Limb (tissue), 2 donors: ENCODE measurements around the gene SRP68.
"Not testable (repeated sequence)": the region's sequence is repeated elsewhere in the genome, so short reads cannot be mapped to it uniquely, and the experiment has no call there.

ENCODE experiments used
- DNase-seq, 2 donors: peaks; one replicate each; pipeline ENCODE4 v3.0.0-alpha.2; 2016; ENCODE audit errors: extremely low spot score in 2 of 2

The SRP68 gene

DNA sequence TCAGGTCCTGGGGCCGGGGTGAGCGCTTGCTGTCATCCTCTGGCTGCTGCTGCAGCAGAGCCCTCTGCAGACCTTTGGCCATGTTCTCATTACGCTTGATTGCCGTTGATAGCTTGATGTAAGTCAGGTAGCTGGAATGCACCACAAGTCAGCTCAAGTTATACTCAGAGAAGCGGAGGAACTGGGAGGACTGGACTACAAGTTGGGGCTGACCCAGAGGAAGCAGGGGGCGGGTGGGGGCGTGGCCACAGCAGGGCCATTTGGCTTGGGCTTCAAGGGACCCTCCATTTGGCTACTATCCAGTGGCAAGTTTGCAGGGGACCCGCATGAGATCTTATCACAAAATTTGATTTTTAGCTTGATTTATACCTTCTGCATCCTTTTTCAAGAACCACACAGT lies 26.3 kb downstream of the SRP68 start:
- no peak for DNase-seq

GRCh38 chr17:76044475-76045007 lies 27.8 kb downstream of the SRP68 start:
- not testable (repeated sequence) for DNase-seq

GRCh38 chr17:76042868-76043267 lies 29.4 kb downstream of the SRP68 start:
- DNase-seq = not testable (repeated sequence)

DNA sequence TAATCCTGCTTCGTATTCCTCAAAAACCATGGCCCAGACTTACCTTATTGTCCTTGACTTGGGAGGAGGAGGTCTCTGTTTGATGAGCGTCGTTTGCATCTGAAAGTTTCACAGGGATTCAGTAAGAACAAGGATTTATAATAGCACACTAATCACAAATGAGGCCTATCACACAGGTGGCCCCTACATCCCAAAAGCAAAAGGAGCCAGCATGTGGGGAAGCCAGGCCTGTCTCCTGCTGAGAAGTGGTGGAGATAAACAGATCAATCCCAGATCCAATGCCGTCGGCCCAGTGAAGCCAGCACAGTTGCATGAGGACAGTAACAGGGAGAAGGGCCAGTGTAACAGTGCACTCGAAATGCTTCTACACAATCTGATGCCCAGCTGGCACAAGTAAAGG lies 31.9 kb downstream of the SRP68 start:
- DNase-seq = no peak

- DNase-seq = no peak
These were observed 33.2 kb downstream of the SRP68 start for GRCh38 chr17:76039121-76039520.

DNA sequence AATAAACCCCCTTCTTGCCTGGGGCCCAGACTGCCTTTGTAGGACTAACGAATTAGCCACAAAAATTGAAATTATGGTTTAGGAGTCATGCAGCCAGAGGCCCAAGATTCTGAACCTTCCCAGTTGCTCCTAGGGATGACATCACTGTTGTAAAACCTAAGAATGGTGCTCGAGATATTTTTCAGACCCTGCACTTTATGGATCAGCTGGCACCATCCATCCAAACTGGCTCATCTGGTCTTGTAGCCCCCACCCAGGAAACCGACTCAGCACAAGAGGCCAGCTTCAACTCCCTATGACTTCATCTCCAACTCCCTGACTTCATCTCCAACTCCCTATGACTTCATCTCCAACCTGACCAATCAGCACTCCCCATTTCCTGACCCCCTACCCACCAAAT lies 34.3 kb downstream of the SRP68 start:
- no peak for DNase-seq

GRCh38 chr17:76036497-76037261 lies 35.6 kb downstream of the SRP68 start:
- no peak for DNase-seq

- no peak for DNase-seq
These were observed 37.6 kb downstream of the SRP68 start for GRCh38 chr17:76034428-76035350.

DNA sequence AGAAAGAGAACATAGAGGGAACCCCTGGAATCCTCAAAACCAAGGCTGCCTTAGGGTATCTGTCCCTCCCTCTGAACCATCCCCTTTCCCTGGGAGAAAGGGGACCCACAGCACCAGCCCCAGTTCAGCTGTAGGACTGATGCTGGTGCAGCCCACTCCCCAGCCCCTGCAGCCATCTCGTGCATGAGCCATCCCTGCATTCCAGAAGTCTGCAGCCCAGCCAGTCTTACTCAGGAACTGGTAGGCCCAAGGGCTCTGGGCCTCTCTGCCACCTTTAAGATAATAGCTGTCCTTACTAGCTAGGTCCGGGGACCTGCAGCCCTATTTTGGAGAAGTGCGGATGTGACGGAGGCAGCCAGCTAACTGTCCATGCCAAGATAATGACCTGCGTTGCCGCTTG lies 39.2 kb downstream of the SRP68 start:
- no peak for DNase-seq

GRCh38 chr17:76032780-76033108 lies 39.6 kb downstream of the SRP68 start:
- no peak for DNase-seq

DNA sequence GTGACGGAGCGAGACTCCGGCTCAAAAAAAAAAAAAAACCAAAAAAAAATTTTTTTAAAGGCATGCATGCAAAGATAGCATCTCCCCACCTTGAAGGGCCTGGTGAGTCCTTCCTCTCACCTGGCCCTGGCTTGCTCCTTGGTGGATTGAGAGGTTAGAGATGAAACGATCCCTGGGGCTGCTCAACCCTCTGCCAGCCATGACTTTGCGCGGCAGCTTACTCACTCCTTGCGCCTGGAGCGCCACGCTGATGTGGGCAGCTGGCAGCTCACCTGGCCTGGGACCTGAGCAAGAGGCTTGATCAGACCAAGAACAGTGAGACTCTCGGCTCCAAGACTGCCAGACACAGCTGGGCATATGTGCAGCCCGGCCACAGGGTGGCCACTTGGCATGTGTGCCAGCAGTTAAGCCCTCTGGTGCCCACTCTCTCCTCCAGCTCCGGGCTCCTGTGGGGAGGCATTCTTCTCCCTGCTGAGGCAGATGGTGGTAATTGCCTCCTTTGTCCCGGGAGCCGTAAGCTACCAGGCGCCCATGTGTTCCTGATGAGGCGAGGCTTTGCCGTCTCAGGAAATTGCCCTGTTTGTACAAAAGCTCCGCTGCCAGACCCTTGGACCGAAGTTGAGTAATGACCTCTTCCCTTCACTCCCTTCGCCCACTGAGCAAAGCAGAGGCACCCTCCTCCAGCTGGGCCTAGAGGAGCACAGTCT lies 40.1 kb downstream of the SRP68 start:
- DNase-seq = no peak

DNA sequence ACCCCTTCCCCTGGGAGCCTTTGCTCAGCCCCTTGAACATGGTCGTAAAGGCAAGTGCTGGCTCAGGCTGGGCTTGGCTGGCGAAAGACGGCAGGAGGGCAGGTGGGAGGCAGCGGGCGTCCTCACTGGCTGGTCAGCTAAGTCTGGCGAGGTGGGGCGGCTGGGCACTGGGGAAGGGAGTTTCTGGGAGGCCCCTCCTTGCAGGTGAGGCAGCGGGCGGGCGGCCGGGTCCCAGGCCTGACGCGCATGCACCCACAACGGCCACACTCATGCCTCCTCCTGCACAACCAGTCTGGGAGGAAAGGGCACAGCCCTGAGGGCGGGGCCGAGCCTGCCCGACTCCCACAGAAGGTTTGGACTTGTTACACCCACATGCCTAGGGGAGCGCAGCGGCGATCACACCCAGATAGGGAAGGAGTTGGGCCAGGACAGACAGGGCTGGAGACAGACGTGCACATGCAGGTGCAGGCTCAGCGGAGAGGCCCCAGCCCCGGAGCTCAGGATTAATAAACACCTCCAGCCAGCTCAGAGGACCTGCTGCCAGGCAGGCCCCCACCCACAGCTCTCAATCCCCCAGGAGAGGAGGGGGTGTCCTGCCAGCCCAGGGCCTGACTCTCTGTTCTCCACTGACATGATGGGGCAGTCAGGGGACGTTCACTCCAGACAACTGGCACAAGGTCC lies 45.0 kb downstream of the SRP68 start, which contains the start of gene EVPL:
TSS of gene EVPL (minus strand) at position 148 of the 681 bp plus-strand sequence. CDS start at position 40, 108 bp downstream.
- DNase-seq = no peak

GRCh38 chr17:76026714-76027158 lies 45.6 kb downstream of the SRP68 start:
- no peak for DNase-seq

DNA sequence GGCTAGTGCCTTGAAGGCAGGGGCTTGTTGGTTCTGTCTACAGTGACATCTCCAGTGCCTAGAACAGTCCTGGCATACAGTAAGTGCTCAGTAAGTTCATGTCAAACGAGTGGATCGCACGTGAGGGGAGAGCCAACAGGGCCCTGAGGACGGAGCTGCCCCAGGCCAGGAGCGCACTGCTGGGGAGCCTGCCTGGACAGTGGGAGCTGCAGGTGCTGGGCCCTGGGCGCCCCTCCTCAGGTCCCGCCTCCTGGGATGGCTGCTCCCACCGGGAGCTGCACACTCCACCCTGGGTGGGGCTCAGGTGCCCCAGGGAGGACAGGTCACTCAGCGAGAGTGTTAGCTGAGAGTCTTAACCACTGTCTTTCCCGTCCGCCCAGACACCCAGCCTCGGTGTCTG lies 47.0 kb downstream of the SRP68 start:
- DNase-seq = no peak

DNA sequence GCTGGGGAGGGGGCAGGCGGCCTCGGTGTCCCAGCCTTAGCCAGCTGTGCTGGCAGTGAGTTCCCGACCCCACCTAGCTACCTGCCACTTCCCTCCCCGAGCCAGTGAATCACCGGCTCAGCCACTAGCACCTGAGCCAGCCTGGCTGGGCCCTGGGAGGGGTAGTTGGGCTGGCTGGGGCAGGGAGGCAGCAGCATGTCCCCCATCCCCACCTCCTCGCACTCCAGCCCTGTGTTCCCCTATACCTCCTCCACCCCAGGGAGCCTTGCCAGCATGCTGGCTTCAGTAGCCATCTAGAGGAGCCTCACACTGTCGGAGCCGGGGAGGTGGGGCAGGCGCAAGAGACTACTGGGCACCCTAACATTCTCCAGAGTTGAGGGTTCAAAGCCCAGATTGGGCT lies 48.0 kb downstream of the SRP68 start:
- DNase-seq = no peak

DNA sequence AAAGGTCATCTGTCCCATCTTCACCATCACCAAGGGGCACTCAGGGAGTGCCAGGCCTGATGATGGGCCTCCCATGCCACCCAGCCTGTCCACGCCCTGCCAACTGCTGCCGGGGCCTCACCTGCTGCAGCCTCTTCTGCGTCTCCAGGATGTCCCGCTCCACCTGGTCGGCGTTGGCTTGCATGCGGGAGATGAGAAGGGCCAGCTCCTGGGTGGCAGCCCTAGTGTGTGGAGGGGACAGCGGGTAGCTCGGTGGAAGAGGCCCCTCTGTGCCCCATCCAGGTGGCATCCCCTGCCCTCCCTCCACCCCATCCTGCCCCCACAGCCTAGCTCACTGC lies 48.4 kb downstream of the SRP68 start:
- no peak for DNase-seq

GRCh38 chr17:76022973-76023899 lies 49.1 kb downstream of the SRP68 start:
- DNase-seq = no peak

GRCh38 chr17:76022285-76022684 lies 50.0 kb downstream of the SRP68 start:
- DNase-seq = no peak

DNA sequence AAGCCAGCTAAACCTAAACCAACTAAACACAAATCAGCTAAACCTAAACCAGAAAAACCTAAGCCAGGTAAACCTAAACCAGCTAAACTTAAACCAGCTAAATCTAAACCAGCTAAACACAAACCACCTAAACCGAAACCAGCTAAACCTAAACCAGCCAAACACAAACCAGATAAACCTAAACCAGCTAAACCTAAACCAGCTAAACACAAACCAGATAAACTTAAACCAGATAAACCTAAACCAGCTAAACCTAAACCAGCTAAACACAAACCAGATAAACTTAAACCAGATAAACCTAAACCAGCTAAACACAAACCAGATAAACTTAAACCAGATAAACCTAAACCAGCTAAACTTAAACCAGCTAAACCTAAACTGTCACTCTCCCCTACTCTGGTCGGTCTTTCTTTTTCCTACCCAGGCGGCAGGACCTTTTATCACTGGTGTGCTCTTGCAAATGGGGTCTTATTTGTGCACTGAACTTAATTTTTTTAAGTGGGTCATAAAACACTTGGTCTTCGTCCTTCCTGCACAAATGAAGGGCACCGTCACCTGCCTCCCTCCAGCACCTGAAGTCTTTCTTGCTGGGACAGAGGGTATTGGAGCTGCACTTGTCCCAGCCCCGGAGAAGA lies 52.4 kb downstream of the SRP68 start:
- DNase-seq = no peak

- no peak for DNase-seq
These were observed 53.5 kb downstream of the SRP68 start for GRCh38 chr17:76018801-76019200.
